Muscle layer of duodenum (tissue), 2 donors: ENCODE results near the gene PPP1R9A.

ENCODE experiments used
- H3K27ac ChIP-seq: one replicate; pipeline ENCODE4 v1.7.0; 2013; ENCODE audit warnings: mild to moderate bottlenecking, low read length
- H3K27me3 ChIP-seq: one replicate; pipeline ENCODE4 v1.7.0; 2013; ENCODE audit warnings: low read depth, mild to moderate bottlenecking, control low read depth, low read length
- H3K36me3 ChIP-seq, 2 donors: one replicate each; pipeline ENCODE4 v1.7.0; 2013; ENCODE audit warnings: low read length in 2 of 2, control low read depth in 1 of 2, mild to moderate bottlenecking in 1 of 2; ENCODE audit not compliant: insufficient read depth in 2 of 2, control insufficient read depth in 1 of 2
- H3K4me1 ChIP-seq, 2 donors: one replicate each; pipeline ENCODE4 v1.7.0; 2013; ENCODE audit warnings: low read length in 2 of 2, mild to moderate bottlenecking in 2 of 2, control low read depth in 1 of 2, moderate library complexity in 1 of 2; ENCODE audit not compliant: insufficient read depth in 2 of 2, control insufficient read depth in 1 of 2
- H3K4me3 ChIP-seq, 2 donors: one replicate each; pipeline ENCODE4 v1.7.0; 2013; ENCODE audit warnings: low read length in 2 of 2, low read depth in 1 of 2, mild to moderate bottlenecking in 1 of 2
- H3K9me3 ChIP-seq, 2 donors: one replicate each; pipeline ENCODE4 v1.7.0; 2013; ENCODE audit warnings: low read length in 2 of 2, control low read depth in 1 of 2, mild to moderate bottlenecking in 1 of 2; ENCODE audit not compliant: control insufficient read depth in 1 of 2
- donor health status: healthy.

The PPP1R9A gene

DNA sequence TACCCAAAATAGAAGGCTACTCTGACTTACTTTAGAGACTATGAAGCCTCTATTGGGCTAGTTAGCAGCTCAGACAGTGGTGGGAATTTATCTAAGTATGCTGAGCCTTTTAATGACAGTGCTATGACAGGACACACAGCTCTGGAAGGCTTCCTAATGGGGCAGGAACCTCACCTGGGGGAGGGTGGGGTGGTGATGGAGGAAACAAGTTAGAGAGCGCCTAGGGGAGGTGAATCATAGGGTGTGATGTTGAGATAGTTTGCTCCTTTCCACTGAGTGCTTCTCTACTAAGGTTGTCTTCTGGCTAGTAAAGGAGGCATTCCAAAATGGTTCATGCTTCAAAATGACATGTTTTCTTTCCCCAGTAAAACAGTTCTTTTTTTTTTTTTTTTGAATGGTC, 42.1 kb downstream of the PPP1R9A start:
- H3K4me3 ChIP-seq, result no peak overlapping the region
- H3K27ac ChIP-seq, result no peak overlapping the region
- no peaks in the 10 kb centered on the region for H3K9me3 ChIP-seq
- H3K4me1 ChIP-seq, result no peaks in the 10 kb centered on the region
- no peaks in the 10 kb centered on the region for H3K27me3 ChIP-seq
- no peaks in the 10 kb centered on the region for H3K36me3 ChIP-seq

GRCh38 chr7:94955807-94956206, 48.4 kb downstream of the PPP1R9A start:
- H3K4me3 ChIP-seq, result no peak overlapping the region
- no peak overlapping the region for H3K27ac ChIP-seq
- H3K36me3 ChIP-seq, result no peaks in the 10 kb centered on the region
- no peaks in the 10 kb centered on the region for H3K27me3 ChIP-seq
- no peaks in the 10 kb centered on the region for H3K4me1 ChIP-seq
- H3K9me3 ChIP-seq, result no peaks in the 10 kb centered on the region

DNA sequence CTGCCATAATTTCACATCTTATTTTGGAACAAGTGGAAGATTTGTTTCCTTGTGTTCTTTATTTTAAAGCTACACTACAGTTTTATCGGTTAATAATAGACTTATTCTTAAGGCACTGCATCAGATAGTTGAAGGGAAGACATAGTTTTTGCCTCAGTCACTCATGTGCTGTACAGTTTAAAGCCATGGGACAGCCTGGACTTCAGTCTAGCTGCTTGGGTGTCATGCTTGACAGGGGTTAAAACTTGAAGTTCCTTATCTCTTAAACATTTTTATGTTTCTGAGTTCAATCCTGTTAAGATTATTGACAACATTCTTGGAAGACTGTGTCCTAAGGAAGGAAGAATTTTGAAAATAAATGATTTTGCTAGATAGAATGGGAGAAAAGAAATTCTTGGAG, 49.7 kb downstream of the PPP1R9A start:
- peaks cover 0 to 6% of the 10 kb centered on the region in 2 donors for H3K4me1 ChIP-seq
- H3K27ac ChIP-seq, result no peak overlapping the region
- H3K27me3 ChIP-seq, result no peaks in the 10 kb centered on the region
- H3K9me3 ChIP-seq, result no peaks in the 10 kb centered on the region
- H3K36me3 ChIP-seq, result no peaks in the 10 kb centered on the region
- no peak overlapping the region for H3K4me3 ChIP-seq

DNA sequence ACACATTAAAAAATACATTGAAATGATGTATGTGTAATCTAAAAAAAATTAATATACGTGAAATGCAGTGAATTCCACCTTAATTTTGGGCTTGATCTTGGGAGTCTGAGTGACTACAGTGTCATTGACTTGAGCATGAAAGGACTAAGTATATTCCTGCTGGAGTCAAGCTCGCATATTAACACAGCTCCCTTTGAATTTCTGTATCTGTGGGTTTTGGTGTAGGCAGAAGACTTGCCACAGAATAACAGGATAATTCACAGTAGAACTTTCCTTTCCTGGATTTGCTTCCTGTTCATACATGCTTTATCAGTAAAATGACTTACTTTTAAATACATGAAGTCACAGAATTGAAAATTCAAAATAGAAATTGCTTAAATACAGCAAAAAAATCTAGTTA, 55.3 kb downstream of the PPP1R9A start:
- Histone ChIP-seq H3K36me3 (no peaks in the 10 kb centered on the region), H3K9me3 (no peaks in the 10 kb centered on the region)

DNA sequence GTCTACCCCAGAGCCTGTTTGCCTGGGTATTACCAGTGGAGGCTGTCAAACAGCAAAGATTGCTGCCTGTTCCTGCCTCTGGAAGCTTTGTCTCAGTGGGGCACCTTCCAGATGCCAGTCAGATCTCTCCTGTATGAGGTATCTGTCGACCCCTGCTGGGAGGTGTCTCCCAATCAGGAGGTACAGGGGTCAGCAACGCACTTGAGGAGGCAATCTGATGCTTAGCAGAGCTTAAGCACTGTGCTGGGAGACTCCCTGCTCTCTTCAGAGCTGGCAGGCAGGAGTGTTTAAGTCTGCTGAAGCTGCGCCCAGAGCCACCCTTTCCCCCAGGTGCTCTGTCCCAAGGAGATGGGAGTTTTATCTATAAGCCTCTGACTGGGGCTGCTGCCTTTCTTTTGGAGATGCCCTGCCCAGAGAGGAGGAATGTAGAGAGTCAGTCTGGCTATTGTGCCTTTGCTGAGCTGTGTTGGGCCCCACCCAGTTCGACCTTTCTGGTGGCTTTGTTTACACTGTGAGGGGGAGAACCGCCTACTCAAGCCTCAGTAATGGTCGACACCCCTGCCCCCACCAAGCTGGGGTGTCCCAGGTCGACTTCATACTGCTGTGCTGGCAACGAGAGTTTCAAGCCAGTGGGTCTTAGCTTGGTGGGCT, 62.2 kb downstream of the PPP1R9A start:
- no peak overlapping the region for H3K4me3 ChIP-seq
- H3K36me3 ChIP-seq, result no peaks in the 10 kb centered on the region
- H3K9me3 ChIP-seq, result no peaks in the 10 kb centered on the region
- H3K27me3 ChIP-seq, result no peaks in the 10 kb centered on the region
- H3K27ac ChIP-seq, result no peak overlapping the region
- peaks cover 0 to 7% of the 10 kb centered on the region in 2 donors for H3K4me1 ChIP-seq

More for the DNA sequence above, 55.3 kb downstream of the PPP1R9A start:
- no peaks in the 10 kb centered on the region for H3K27me3 ChIP-seq
- H3K4me1 ChIP-seq, result peaks cover 0 to 6% of the 10 kb centered on the region in 2 donors
- no peak overlapping the region for H3K27ac ChIP-seq
- no peak overlapping the region for H3K4me3 ChIP-seq

DNA sequence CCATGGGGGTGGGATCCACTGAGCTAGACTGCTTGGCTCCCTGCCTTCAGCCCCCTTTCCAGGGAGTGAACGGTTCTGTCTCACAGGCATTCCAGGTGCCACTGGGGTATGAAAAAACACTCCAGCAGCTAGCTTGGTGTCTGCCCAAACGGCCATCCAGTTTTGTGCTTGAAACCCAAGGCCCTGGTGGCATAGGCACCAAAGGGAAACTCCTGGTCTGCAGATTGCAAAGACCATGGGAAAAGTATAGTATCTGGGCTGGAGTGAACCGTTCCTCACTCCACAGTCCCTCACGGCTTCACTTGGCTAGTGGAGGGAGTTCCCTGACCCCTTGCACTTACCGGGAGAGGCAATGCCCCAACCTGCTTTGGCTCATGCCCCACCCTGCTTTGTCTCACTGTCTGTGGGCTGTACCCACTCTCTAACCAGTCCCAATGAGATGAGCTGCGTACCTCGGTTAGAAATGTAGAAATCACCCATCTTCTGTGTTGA, 62.7 kb downstream of the PPP1R9A start:
- H3K4me1 ChIP-seq, result peaks cover 0 to 7% of the 10 kb centered on the region in 2 donors

DNA sequence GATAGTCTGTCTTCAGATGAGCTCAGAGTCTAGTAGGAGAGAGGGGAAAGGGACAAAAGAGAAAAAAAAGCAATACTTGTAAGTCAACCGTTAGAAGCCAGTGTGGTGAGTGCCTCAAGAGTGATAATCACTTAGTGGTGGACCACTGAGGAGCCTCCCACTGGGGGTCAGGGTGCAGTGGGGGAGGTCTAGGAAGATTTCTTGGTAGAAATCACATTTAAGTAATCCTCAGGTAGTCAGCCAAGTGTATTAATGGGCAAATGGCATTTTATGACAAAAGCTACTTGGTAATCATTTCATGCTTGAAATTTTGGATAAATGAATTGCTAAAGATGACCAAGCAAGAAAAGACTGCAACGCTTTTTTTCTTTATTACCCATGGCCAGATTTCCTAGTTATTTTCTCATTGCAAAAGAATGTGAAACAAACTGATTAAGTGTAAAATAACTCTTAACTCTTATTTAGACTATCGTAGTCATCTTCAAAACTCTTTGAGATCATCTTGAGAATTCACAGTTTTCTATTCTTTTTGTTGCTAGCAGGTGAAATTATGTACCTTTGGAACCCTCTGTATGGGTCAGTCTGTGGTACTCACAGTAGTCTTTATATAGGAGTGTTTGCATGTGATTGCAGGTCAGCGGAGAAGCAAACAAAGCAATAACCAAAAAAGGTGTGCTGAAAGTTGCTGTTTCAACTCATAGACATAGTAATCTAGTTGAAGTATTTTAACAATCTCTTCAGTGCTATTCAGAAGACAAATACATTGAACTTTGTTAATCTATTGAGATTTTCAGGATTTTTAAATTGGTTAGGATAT, 63.9 kb downstream of the PPP1R9A start:
- Histone ChIP-seq H3K36me3 (no peaks in the 10 kb centered on the region), H3K27ac (no peak overlapping the region), H3K27me3 (no peaks in the 10 kb centered on the region), H3K4me3 (no peak overlapping the region), H3K4me1 (peaks cover 0 to 7% of the 10 kb centered on the region in 2 donors), H3K9me3 (no peaks in the 10 kb centered on the region)

More for the DNA sequence above, 62.7 kb downstream of the PPP1R9A start:
- Histone ChIP-seq H3K36me3 (no peaks in the 10 kb centered on the region), H3K27me3 (no peaks in the 10 kb centered on the region), H3K4me3 (no peak overlapping the region), H3K9me3 (no peaks in the 10 kb centered on the region), H3K27ac (no peak overlapping the region)

- no peaks in the 10 kb centered on the region for H3K36me3 ChIP-seq
- no peaks in the 10 kb centered on the region for H3K9me3 ChIP-seq
- no peak overlapping the region for H3K27ac ChIP-seq
- H3K27me3 ChIP-seq, result no peaks in the 10 kb centered on the region
- no peak overlapping the region for H3K4me3 ChIP-seq
- peaks cover 0 to 7% of the 10 kb centered on the region in 2 donors for H3K4me1 ChIP-seq
Observed at GRCh38 chr7:94972296-94972695, 64.9 kb downstream of the PPP1R9A start.

DNA sequence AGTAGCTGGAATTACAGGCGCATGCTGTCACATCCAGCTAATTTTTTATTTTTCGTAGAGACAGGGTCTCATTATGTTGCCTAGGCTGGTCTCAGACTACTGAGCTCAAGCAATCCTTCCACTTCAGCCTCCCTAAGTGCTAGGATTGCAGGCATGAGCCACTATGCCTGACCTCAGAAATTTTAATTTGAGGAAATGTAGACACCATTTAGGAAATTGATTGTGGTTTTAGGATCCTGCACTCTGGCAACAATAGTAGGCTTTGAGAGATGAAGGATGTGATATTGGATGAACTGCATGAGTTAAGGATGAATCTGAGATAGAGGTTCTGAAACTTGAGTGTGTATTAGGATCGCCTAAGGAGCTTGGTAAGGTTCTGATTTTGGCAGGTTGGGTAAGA, 66.5 kb downstream of the PPP1R9A start:
- Histone ChIP-seq H3K27me3 (no peaks in the 10 kb centered on the region), H3K36me3 (no peaks in the 10 kb centered on the region), H3K4me1 (peaks cover 0 to 7% of the 10 kb centered on the region in 2 donors), H3K27ac (no peak overlapping the region), H3K9me3 (no peaks in the 10 kb centered on the region), H3K4me3 (no peak overlapping the region)

GRCh38 chr7:94974423-94974822, 67.0 kb downstream of the PPP1R9A start:
- no peaks in the 10 kb centered on the region for H3K9me3 ChIP-seq
- peaks cover 0 to 7% of the 10 kb centered on the region in 2 donors for H3K4me1 ChIP-seq
- H3K27ac ChIP-seq, result no peak overlapping the region
- H3K27me3 ChIP-seq, result no peaks in the 10 kb centered on the region
- no peak overlapping the region for H3K4me3 ChIP-seq
- no peaks in the 10 kb centered on the region for H3K36me3 ChIP-seq

- peaks cover 0 to 7% of the 10 kb centered on the region in 2 donors for H3K4me1 ChIP-seq
- no peaks in the 10 kb centered on the region for H3K9me3 ChIP-seq
- no peak overlapping the region for H3K27ac ChIP-seq
- no peaks in the 10 kb centered on the region for H3K27me3 ChIP-seq
- H3K36me3 ChIP-seq, result no peaks in the 10 kb centered on the region
- H3K4me3 ChIP-seq, result no peak overlapping the region
Observed at GRCh38 chr7:94975336-94975735, 67.9 kb downstream of the PPP1R9A start.
